ENCODE results near the gene KREMEN1. TPM values are rescaled to one million over a fixed set of nuclear protein-coding genes. Genes with fewer than 3 reads are reported as not detected.

Gene KREMEN1
- total RNA-seq, 1 experiment from 2014 or later: 2.2 TPM

DNA sequence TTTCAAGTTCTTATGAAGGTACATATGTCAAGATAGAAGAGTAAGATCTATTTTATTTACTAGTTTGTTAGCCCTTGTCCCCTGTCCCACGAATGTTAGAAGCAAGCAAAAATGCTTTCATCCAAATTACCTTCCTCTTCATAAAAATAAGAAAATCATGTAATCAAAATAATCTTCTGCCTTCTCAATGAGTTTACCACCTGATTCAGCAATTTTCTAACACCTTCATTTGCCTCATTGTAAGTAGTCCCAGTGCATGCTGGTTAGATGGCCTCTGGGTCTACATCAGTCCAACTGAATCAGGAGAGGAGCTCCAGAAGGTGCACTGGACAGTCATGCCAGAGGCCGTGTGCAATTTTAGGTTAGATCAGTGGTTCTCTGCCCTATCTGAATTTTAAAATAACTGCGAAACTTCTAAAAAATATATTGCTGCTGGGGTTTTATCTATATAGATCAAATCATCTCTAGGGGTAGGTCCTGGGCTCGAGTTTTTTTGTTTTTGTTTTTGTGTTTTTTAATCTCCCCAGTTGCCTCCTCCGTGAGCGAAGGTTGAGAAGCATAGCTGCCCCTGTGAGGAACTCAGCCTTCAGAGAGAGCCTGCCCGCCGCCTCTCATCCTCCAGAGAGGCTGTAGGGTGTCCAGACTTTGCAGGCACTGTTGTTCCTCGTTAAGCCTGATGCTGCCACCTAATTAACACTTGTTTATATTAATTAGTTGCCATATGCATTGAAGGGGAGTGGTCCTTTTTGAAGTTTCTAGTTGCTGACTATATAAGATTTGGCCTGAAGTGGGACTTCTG lies 43.4 kb upstream of the KREMEN1 start:
- Histone ChIP-seq H3K27me3 (ENCODE audit: control insufficient read depth, insufficient read depth, low read length) (no peaks in the 10 kb centered on the region), H3K4me3 (ENCODE audit: low read depth in 2 of 2, low read length in 2 of 2) (no peak overlapping the region), H3K36me3 (ENCODE audit: control insufficient read depth, insufficient read depth, low read length) (no peaks in the 10 kb centered on the region), H3K27ac (ENCODE audit: low read length) (peak overlapping the region; percentile 57; the same call in 1 of the 2 replicates), H3K9me3 (ENCODE audit: control insufficient read depth, insufficient read depth, low read depth, low read length) (no peaks in the 10 kb centered on the region), H3K4me1 (ENCODE audit: control insufficient read depth, insufficient read depth, low read length) (peaks cover 21% of the 10 kb centered on the region)
- no TSS peak for BruUV-seq (replicated peaks)
- ATAC-seq: no peak
- ChIA-PET CTCF (no interaction called here), POLR2A (no interaction called here)
- intact Hi-C loops (cut with micrococcal nuclease; ENCODE audit: unreplicated experiment): no loop called here
- TF ChIP-seq POLR2AphosphoS5 (IDR thresholded peaks at IDR 0.05; ENCODE audit: low read depth, low read length) (no peak), REST (IDR thresholded peaks at IDR 0.05; ENCODE audit: insufficient read depth in 1 of 2, low read depth in 2 of 2, low read length in 1 of 2) (no peak), SIN3A (IDR thresholded peaks at IDR 0.05; ENCODE audit: borderline replicate concordance, insufficient read depth, low read depth, low read length) (no peak), CTCF (IDR thresholded peaks at IDR 0.05) (no peak), TCF7L2 (IDR thresholded peaks at IDR 0.05; ENCODE audit: low read depth, low read length) (no peak)
- in situ Hi-C loops (cut with HindIII; ENCODE audit: low pct_unique_long_range_greater_than_20kb, low sequenced_read_pairs): no loop called here
- DNase-seq (ENCODE audit: low read depth, low spot score): no peak

DNA sequence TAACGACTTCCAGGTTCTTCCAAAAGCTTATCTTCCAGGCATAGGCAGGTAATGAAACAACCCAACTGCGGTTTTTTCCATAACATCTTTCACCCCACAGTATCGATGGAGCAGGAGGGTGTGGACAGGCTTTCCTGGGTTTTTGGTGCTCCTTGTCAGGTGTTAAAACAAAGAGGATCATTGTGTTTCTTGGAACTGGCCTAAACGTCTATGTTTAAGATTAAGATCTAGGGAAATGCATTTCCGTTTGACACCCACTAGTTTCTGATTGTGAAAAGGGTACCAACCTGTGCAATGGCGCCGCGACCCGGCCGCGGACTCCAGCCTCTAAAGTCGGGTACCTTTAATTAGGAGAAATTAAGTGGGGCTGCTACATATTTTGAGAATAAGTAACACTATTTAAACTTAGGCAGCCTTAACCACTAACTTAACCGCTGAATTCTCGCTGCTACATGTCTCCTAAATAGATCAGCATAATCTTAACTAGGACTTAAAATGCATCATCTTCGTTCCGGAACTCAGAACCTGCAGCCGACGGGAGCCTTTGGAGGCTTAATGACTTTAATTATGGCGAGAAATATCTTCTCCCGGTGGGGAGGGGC lies 42.7 kb upstream of the KREMEN1 start:
- peak; percentile 18; the same call in 1 of the 2 replicates for ATAC-seq
- POLR2A ChIA-PET: no interaction called here
- DNase-seq (ENCODE audit: low read depth, low spot score): no peak

More for the DNA sequence above, 42.7 kb upstream of the KREMEN1 start:
- Histone ChIP-seq H3K4me3 (ENCODE audit: low read depth in 2 of 2, low read length in 2 of 2) (peak overlapping the region; percentile 33 to 51), H3K36me3 (ENCODE audit: control insufficient read depth, insufficient read depth, low read length) (no peaks in the 10 kb centered on the region), H3K27me3 (ENCODE audit: control insufficient read depth, insufficient read depth, low read length) (no peaks in the 10 kb centered on the region), H3K27ac (ENCODE audit: low read length) (peak overlapping the region; percentile 57; the same call in 1 of the 2 replicates), H3K4me1 (ENCODE audit: control insufficient read depth, insufficient read depth, low read length) (peaks cover 21% of the 10 kb centered on the region), H3K9me3 (ENCODE audit: control insufficient read depth, insufficient read depth, low read depth, low read length) (no peaks in the 10 kb centered on the region)
- in situ Hi-C loops (cut with HindIII; ENCODE audit: low pct_unique_long_range_greater_than_20kb, low sequenced_read_pairs) (no loop called here), intact Hi-C loops (cut with micrococcal nuclease; ENCODE audit: unreplicated experiment) (no loop called here)
- BruUV-seq (replicated peaks): no TSS peak
- CTCF ChIA-PET: no interaction called here
- TF ChIP-seq POLR2AphosphoS5 (IDR thresholded peaks at IDR 0.05; ENCODE audit: low read depth, low read length): no peak
- peak; percentile 30 for TF ChIP-seq CTCF (IDR thresholded peaks at IDR 0.05)
